HG03095 (cell line): ENCODE measurements around the gene MTTP.
A peak's percentile ranks its signal among the peaks of the same experiment; 100 is the strongest.
"Not testable (repeated sequence)": the region's sequence is repeated elsewhere in the genome, so short reads cannot be mapped to it uniquely, and the experiment has no call there.

Source experiments
- ATAC-seq: cut with Tn5 transposase; IDR thresholded peaks from one replicate; pipeline ENCODE4 v1.9.1; 2021; ENCODE audit warnings: moderate library complexity; ENCODE audit not compliant: unreplicated experiment

Gene MTTP

GRCh38 chr4:99574530-99575324 lies at the start of gene MTTP:
TSS of gene MTTP (plus strand) at chr4:99574824. CDS start at chr4:99574910, 86 bp downstream.
- peak; percentile 85 for ATAC-seq

GRCh38 chr4:99529228-99529627 lies 45.4 kb upstream of the MTTP start:
- ATAC-seq = no peak

- no peak for ATAC-seq
Measured at GRCh38 chr4:99529956-99530355, 44.7 kb upstream of the MTTP start.

- not testable (repeated sequence) for ATAC-seq
Measured at GRCh38 chr4:99534699-99535098, 39.9 kb upstream of the MTTP start.

- no peak for ATAC-seq
Measured at GRCh38 chr4:99536271-99536670, 38.4 kb upstream of the MTTP start.

- no peak for ATAC-seq
Measured at GRCh38 chr4:99536848-99537247, 37.8 kb upstream of the MTTP start.

- ATAC-seq = no peak
Measured at GRCh38 chr4:99537674-99538073, 37.0 kb upstream of the MTTP start.

- no peak for ATAC-seq
Measured at GRCh38 chr4:99540277-99540939, 34.2 kb upstream of the MTTP start.

GRCh38 chr4:99552872-99553271 lies 21.8 kb upstream of the MTTP start:
- ATAC-seq = no peak

GRCh38 chr4:99563310-99564186 lies 11.1 kb upstream of the MTTP start, which contains the start of gene TRMT10A:
TSS of gene TRMT10A (minus strand) at chr4:99564039. CDS start at chr4:99559338, 4,701 bp downstream.
- peak; percentile 94 for ATAC-seq

- no peak for ATAC-seq
Measured at GRCh38 chr4:99564921-99565320, 9.7 kb upstream of the MTTP start.

GRCh38 chr4:99571883-99572282 lies 2.7 kb upstream of the MTTP start:
- no peak for ATAC-seq

- ATAC-seq = no peak
Measured at GRCh38 chr4:99572527-99573240, 1.9 kb upstream of the MTTP start.

GRCh38 chr4:99573735-99574368 lies 772 bp upstream of the MTTP start:
- no peak for ATAC-seq

- no peak for ATAC-seq
Measured at GRCh38 chr4:99578714-99579113, 4.1 kb downstream of the MTTP start.

- no peak for ATAC-seq
Measured at GRCh38 chr4:99585516-99585915, 10.9 kb downstream of the MTTP start.

- ATAC-seq = no peak
Measured at GRCh38 chr4:99586322-99586721, 11.7 kb downstream of the MTTP start.

- ATAC-seq = no peak
Measured at GRCh38 chr4:99586797-99587196, 12.2 kb downstream of the MTTP start.

GRCh38 chr4:99587309-99587708 lies 12.7 kb downstream of the MTTP start:
- no peak for ATAC-seq

- ATAC-seq = no peak
Measured at GRCh38 chr4:99587803-99588202, 13.2 kb downstream of the MTTP start.
